Right lobe of liver (tissue), 6 donors: ENCODE data around the gene ACSF3. TPM values are rescaled to one million over a fixed set of nuclear protein-coding genes. Genes with fewer than 3 reads are reported as not detected.

Source experiments
- ATAC-seq, 4 donors: fragments of 200-7000 bp; cut with Tn5 transposase; one replicate each; pipeline ENCODE4 v1.9.1; 2020; ENCODE audit warnings: mild to moderate bottlenecking in 4 of 4, moderate library complexity in 4 of 4
- DNase-seq, 3 donors: peaks; one replicate each; pipeline ENCODE4 v3.0.0-alpha.2; 2020
- H3K27ac ChIP-seq, 3 donors: fragments of 200-600 bp; one replicate each; pipeline ENCODE4 v1.8.0; 2022
- H3K27me3 ChIP-seq, 2 donors: fragments of 200-600 bp; one replicate each; pipeline ENCODE4 v1.8.0; 2022
- H3K36me3 ChIP-seq, 4 donors: fragments of 200-600 bp; sonication (generic) in 1 of 4; one replicate each; pipeline versions ENCODE4 v1.5.1 to v1.8.0; 2017 to 2022; ENCODE audit warnings: control low read depth in 1 of 4
- H3K4me1 ChIP-seq, 4 donors: fragments of 200-600 bp; sonication (generic) in 1 of 4; one replicate each; pipeline versions ENCODE4 v1.5.1 to v1.8.0; 2017 to 2022; ENCODE audit warnings: control low read depth in 1 of 4
- H3K4me3 ChIP-seq, 3 donors: fragments of 200-600 bp; one replicate each; pipeline ENCODE4 v1.8.0; 2022
- H3K9me3 ChIP-seq, 4 donors: fragments of 200-600 bp; sonication (generic) in 1 of 4; one replicate each; pipeline versions ENCODE4 v1.5.1 to v1.8.0; 2017 to 2022; ENCODE audit warnings: control low read depth in 1 of 4
- POLR2A ChIP-seq: fragments of 450-650 bp; IDR thresholded peaks from one replicate; pipeline ENCODE4 v1.6.1; 2017; ENCODE audit warnings: antibody characterized with exemption, mild to moderate bottlenecking
- WGBS: methylation state at CpG from one replicate; pipeline ENCODE4 v1.1.6; 2018; ENCODE audit warnings: low coverage, low lambda C conversion rate; ENCODE audit not compliant: insufficient coverage; ENCODE audit errors: missing lambda C conversion rate; 5-methylcytosine and 5-hydroxymethylcytosine counted together
- intact Hi-C, 2 donors: fragments of 100-400 bp; cut with DNase I; formaldehyde crosslinking; loops; one replicate each; pipeline versions ENCODE4 v1.11.2 to v1.14.1; 2022
- total RNA-seq, 6 experiments: library from RNA; depleted of rRNA in 2 of 6; stranded (reverse); fragments of >200 nt in 2 of 6; fragmentation: NEBNext Ultra II Directional in 3 of 6; extraction: Animal tissue kit (Norgen Biotek cat#: 25700) in 3 of 6; gene quantifications; one replicate each; pipeline versions ENCODE4 v1.1.0 to v1.2.4, GENCODE V29; 2016 to 2023
- TF ChIP-seq, protein P1 (sequence below), 4 donors: fragments of 200-600 bp in 3 of 4; fragments of 450-650 bp in 1 of 4; IDR thresholded peaks; one replicate each; pipeline versions ENCODE4 v1.5.1 to v1.8.0; 2016 to 2022; ENCODE audit warnings: antibody characterized with exemption in 4 of 4, mild to moderate bottlenecking in 2 of 4
- donor health status: DM: no; HTN: yes; CAD: no.
- donor health status: DM: no; HTN: no; CAD: no.
- donor health status: DM: no; HTN: no; CAD: no.
- donor health status: DM: no; HTN: yes; CAD: no.
- donor health status: DM: no; HTN: yes; CAD: no.

ACSF3 gene
- total RNA-seq, 6 experiments from 2014 or later = 20.2 to 33.6 (median 29.4) TPM

DNA sequence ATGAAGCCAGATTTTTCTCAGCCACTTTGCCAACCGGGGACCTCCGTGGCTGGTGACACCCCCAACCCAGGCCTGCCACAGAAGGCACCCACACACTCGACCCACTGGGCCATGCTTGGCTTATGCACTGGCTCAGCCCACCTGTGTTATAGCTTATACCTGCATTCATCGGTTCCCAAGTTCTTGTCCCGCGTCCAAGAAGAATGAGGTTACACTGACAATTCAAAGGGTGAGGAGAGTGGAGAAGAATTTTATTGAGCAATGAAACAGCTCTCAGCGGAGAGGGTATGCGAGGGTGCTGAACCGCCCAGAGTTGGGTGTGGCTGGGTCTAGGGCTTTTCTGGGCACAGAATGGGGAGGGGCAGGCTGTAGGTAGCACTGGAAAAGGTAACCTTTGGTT lies 55.7 kb downstream of the ACSF3 start:
- intact Hi-C loops = no loop called here
- DNase-seq (peak in 1 of 3 donors; percentile 13), ATAC-seq (no peak)
- WGBS = 97% methylated on average over 9 of the region's 9 CpGs
- no peak for TF ChIP-seq POLR2A
- TF ChIP-seq, protein P1, sequence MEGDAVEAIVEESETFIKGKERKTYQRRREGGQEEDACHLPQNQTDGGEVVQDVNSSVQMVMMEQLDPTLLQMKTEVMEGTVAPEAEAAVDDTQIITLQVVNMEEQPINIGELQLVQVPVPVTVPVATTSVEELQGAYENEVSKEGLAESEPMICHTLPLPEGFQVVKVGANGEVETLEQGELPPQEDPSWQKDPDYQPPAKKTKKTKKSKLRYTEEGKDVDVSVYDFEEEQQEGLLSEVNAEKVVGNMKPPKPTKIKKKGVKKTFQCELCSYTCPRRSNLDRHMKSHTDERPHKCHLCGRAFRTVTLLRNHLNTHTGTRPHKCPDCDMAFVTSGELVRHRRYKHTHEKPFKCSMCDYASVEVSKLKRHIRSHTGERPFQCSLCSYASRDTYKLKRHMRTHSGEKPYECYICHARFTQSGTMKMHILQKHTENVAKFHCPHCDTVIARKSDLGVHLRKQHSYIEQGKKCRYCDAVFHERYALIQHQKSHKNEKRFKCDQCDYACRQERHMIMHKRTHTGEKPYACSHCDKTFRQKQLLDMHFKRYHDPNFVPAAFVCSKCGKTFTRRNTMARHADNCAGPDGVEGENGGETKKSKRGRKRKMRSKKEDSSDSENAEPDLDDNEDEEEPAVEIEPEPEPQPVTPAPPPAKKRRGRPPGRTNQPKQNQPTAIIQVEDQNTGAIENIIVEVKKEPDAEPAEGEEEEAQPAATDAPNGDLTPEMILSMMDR (IDR thresholded peaks at IDR 0.05) = no peak
- Histone ChIP-seq H3K27me3 (no peaks in the 10 kb centered on the region), H3K36me3 (peaks cover 0 to 3% (median 1%) of the 10 kb centered on the region in 4 donors), H3K4me3 (no peak overlapping the region), H3K27ac (no peak overlapping the region), H3K9me3 (no peaks in the 10 kb centered on the region), H3K4me1 (no peaks in the 10 kb centered on the region)

DNA sequence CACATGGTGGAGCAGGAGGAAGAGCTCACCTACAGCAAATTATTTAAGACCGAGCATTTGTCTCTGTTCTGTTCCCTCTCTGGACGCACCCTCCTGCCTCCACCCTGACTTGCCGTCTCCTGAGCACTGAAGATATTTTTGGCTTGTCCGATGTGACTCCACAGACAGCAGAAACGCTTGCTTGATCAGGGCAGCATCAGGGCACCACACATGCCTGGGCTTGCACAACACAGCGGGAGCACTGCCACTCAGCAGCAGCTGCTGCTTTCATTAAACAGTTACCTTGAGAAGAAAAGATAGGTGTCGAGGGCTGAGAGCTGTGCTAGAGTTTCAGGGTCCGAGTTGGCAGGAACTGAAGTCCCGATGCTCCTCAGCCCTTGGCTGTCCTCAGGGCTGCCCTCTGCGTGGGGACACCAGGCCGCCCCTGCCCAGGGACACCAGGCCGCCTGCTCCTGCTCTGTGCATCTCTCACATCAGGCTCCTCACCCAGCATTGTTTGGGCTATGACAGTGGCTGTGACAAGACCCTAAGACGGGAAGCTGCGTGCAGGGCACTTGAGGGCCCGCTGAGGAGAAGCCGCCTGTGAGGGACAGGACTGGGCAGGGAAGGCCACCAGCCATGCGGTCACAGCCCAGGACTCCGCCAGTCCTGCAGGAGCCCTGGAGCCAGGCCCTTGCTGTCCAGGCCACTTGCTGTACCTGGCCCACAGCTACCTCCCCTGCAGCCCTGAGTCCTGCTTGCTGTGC lies 56.6 kb downstream of the ACSF3 start:
- ATAC-seq (no peak), DNase-seq (peak in 1 of 3 donors; percentile 46)
- 94% methylated on average over 4 of the region's 18 CpGs for WGBS
- Histone ChIP-seq H3K4me1 (no peaks in the 10 kb centered on the region), H3K4me3 (no peak overlapping the region), H3K9me3 (no peaks in the 10 kb centered on the region), H3K27ac (no peak overlapping the region), H3K27me3 (no peaks in the 10 kb centered on the region), H3K36me3 (peaks cover 0 to 3% (median 1%) of the 10 kb centered on the region in 4 donors)
- intact Hi-C loops = no loop called here
- TF ChIP-seq POLR2A = no peak
- TF ChIP-seq, protein P1 (IDR thresholded peaks at IDR 0.05) = no peak

DNA sequence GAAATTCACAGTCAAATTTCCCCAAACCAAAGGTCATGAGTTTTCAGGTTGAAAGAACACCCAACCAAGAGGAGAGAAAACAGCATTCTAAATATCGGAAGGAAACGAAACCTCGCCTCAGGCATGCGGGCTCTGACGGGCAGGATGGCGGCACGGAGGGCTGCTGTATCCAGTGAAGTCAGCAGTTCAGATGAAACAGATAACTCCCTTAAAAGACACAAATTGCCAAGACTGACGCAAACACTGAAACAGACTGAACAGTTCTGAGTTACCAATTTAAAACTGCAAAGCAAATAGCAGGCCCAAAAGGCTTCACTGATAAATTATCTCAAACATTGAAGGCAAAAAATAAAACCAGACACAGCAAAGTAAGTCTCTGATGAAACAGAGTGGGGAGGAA lies 57.3 kb downstream of the ACSF3 start:
- Histone ChIP-seq H3K4me1 (no peaks in the 10 kb centered on the region), H3K9me3 (no peaks in the 10 kb centered on the region), H3K36me3 (peaks cover 0 to 3% (median 1%) of the 10 kb centered on the region in 4 donors), H3K27ac (no peak overlapping the region), H3K4me3 (no peak overlapping the region), H3K27me3 (no peaks in the 10 kb centered on the region)
- intact Hi-C loops = no loop called here
- no peak for ATAC-seq
- no peak for TF ChIP-seq POLR2A
- TF ChIP-seq, protein P1 (IDR thresholded peaks at IDR 0.05) = no peak
- DNase-seq = no peak
- over 99% methylated on average over 8 of the region's 8 CpGs for WGBS

DNA sequence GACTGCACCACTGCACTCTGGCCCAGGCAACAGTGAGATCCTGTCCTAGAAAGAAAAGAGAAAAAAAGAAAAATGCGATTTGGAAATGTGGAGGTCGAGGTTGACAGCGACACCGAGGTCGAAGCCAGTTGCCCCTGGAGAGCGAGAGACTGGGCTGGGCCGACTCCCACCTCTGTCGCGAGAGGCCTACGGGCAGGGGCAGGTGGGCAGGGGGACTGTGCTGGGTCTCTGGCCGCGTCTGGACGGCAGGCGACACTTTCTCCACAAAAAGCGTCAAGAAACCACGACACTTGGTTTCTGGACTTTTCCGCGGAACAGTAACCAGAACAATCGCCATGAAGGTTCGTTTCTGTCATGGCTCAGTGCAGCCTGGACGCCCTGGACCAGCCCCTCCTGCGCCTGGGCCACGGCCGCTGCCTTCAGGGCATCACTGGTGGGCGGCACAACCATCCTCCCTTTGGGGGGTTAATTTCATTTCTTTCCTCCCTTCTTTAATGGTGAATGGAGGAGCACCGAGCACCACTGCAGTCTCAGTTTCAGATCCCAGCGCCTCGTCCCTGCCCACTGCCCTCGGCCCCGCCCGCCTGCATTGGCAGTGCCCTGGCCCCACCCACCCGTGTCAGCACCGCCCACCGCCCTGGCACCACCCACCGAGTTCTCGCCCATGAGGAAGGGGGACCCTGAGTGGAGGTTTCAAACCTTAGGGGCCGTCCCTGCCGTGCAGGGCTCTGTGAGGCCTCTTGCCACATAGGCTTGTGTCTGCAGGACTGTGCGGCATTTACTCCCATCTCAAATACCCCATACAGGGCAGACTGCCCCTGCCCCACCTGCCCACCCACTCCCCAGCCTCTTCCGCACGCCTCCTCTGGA lies 59.4 kb downstream of the ACSF3 start:
- peaks cover 0 to 3% (median 1%) of the 10 kb centered on the region in 4 donors for H3K36me3 ChIP-seq
- ATAC-seq (peak in 2 of 4 donors; percentile 7 to 11), DNase-seq (peak in 2 of 3 donors; percentile 10 to 44)
- H3K27me3 ChIP-seq = no peaks in the 10 kb centered on the region
- no peak overlapping the region for H3K27ac ChIP-seq
- H3K4me1 ChIP-seq = no peaks in the 10 kb centered on the region
- intact Hi-C loops = no loop called here
- no peaks in the 10 kb centered on the region for H3K9me3 ChIP-seq
- 93% methylated on average over 9 of the region's 41 CpGs for WGBS
- H3K4me3 ChIP-seq = no peak overlapping the region
- TF ChIP-seq POLR2A = no peak
- TF ChIP-seq, protein P1 (IDR thresholded peaks at IDR 0.05) = no peak
